HG03066 (cell line): ENCODE results near the gene DACT2.
"Not testable (repeated sequence)": the region's sequence is repeated elsewhere in the genome, so short reads cannot be mapped to it uniquely, and the experiment has no call there.

Experiments used
- ATAC-seq: cut with Tn5 transposase; IDR thresholded peaks from one replicate; pipeline ENCODE4 v1.9.1; 2021; ENCODE audit warnings: low read depth; ENCODE audit not compliant: unreplicated experiment

Gene DACT2, protein sequence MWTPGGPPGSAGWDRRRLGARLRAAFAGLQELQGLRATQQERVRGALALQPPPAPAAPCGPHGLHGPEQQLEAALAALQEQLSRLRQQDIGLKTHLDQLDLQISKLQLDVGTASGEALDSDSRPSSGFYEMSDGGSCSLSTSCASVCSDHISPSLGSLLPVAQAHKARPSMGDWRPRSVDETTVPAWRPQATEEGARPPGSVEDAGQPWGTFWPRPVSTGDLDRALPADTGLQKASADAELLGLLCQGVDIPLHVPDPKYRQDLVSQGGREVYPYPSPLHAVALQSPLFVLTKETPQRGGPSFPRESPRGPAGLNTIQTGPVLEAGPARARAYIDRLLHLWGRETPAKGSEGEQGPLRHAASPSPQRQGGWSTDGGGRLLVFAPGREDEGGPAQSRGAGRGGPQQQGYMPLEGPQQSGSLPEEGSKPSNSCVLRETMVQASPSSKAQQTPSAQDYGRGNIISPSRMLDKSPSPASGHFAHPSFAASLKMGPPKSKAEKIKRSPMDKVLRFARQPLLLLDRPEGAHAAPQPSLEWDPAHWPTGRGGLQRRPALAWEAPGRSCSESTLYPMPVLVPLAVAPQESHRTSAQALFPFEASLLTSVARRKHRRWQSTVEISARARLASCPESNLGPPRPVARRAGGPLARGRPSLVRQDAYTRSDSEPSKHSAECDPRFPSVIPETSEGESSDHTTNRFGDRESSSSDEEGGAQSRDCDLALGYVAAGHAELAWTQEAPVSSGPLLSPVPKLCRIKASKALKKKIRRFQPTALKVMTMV

GRCh38 chr6:168319279-168320111, at the start of gene DACT2:
DACT2 (minus strand) TSS chr6:168319777; CDS start chr6:168319633, 144 bp downstream.
- ATAC-seq, result no peak

GRCh38 chr6:168368936-168369335, 49.4 kb upstream of the DACT2 start:
- ATAC-seq, result no peak

- ATAC-seq, result no peak
Measured at GRCh38 chr6:168368066-168368820, 48.7 kb upstream of the DACT2 start.

DNA sequence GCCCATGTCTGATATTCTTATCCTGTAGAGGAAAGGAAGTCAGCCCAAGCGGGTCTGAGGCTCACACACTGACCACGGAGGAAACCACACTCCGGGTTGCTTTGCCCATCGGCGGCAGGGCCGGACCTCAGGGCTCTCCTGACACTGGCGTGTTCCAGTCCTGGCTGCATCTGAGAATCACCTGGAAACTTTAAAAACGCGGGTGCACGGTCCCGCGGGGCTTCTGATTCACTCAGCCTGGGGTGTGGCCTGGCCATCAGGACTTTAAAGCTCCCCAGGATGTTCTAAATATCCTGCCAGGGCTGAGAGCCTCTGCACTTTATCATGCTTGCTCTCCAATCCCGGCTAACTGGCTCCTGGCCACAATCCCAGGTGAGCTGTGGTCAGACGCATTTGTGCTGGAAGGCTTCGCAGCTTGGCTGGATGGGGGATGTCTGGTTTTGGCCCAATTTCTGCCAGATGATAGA, 47.7 kb upstream of the DACT2 start:
- no peak for ATAC-seq

DNA sequence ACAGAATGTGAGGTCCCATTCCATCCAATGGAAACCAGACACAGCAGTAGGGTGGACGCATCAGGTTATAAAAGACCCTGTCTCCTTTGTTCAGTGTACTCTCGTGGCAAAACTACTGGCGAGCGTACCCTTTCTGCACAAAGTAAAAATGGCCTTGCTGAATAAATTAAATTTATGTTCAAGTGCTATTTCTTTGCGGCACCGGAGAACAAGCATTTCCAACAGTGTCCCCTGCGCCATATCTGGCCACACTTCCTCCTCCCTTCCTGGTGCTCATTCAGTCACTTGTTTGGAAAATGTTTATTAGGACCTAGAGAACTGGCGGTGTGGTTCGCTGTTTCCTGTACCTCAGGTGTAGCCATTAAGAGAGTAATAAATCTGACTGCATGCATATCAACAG, 46.9 kb upstream of the DACT2 start:
- ATAC-seq, result no peak

DNA sequence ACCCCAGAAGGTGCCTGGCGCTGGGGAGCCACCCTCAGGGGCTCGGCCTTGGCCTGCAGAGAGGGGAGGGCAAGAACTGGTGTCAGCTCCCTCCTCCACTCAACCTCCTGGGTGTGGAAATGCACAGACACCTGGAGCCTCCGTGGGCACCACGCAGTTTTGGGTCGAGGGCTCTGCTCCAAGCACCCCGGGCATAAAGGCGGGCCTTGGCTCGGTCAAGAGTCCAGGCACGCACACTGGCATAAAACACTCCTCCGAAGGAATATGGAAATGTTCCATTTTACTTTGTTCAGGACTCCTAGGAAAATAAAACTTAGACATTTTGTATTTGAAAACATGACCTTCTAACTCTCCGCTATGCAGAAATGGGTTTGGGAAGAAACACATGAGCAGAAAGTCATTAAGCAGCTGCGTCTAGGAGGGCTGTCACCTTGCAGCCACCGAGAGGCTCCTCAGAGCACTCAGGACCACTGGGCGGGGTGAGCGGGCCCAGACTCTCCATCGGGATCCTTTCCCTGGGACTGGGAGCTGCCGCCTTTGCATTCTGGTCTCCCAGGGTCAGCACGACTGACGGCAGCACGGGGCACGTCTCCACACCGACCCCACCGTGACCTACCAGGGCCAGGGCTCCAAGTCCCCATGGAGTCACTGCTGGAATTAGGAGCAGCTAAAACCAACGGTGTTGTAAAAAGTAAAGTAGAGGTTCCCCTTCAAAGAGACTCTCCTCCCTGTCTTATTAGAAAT, 46.0 kb upstream of the DACT2 start:
- ATAC-seq, result no peak

- ATAC-seq, result no peak
Measured at GRCh38 chr6:168364793-168365421, 45.3 kb upstream of the DACT2 start.

- no peak for ATAC-seq
Measured at GRCh38 chr6:168363811-168364792, 44.5 kb upstream of the DACT2 start.

DNA sequence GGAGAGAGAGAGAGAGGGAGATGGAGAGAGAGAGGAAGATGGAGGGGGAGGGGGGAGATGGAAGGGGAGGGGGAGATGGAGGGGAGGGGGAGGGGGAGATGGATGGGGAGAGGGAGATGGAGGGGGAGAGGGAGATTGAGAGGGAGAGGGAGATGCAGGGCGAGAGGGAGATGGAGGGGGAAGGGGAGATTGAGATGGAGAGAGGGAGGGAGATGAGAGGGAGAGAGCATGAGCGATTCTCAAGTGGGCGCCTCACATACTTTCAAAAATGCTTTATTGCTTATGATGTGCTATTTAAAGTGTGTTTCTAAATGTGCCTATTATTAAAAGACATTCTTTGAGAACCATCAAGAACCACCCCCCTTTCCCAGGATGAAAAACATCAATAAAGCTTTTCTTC, 43.7 kb upstream of the DACT2 start:
- no peak for ATAC-seq

DNA sequence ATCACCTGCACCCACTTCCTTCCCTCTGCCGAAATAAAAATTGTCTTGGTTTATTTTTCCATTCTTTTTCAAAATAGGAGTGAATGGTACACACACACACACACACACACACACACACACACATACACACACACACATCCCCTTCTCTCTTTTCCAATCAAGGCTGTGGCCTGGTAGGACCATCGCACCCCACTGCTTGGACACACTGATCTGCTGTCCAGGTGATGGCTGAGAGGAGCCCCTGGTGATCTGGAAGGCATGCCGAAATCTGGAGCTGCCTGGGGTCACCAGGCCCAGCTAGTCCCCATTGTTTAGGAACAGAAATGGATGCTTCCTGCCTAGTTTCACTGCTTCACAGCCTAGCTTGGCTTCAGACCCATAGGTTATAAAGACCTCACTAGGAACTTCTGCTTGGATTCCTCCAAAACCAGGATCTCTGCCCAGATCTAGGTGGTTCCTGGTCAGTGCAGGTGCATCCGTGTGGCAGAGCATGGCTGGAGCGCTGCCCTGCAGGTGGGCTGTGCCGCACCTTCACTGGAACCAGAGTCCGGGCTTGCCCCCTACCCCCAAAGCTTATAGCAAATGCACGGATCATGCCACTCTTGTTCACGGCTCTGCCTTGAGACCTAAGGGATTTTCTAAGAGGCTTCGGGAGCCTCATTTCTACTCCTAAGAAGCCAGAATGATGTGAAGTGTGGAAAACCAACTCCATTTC, 42.9 kb upstream of the DACT2 start:
- no peak for ATAC-seq

DNA sequence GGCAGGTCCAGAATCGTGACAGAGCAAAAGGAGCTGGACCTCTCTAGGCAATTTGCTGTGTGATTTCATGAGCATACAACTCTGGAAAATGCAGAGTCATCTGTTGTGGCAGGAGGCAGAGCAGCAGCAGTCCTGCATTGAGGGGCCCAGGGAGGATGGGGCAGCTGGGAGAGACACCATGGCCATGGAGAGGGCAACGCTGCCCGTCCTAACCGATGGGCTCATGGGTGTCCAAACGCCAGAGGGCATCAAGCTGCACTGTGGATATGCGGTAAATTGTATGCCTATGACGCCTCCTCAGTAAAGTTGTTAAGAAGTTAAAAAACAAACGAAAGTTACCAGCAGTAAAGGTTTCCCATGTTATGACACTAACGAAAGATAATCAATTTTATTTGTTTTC, 42.2 kb upstream of the DACT2 start:
- no peak for ATAC-seq

DNA sequence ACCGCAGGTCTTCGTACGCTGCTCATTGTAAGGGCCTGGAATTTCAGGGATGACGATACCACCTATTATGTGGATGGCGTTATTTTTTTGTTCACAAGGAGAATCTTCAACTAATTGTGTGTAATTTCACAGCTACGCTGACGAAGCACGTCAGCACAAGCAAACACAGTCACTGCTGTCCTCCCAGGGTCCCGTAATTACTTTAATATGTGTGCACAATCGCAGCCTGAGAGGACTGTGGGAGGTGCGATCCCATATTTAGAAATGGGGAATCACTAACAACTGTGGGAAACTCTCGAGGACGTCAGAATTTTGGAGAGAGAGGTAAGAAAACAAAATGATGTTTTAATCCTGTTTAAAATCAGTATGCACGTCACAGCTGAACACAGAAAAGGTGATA, 40.2 kb upstream of the DACT2 start:
- no peak for ATAC-seq

GRCh38 chr6:168358842-168359420, 39.4 kb upstream of the DACT2 start:
- ATAC-seq, result no peak

- not testable (repeated sequence) for ATAC-seq
Measured at GRCh38 chr6:168356872-168357271, 37.3 kb upstream of the DACT2 start.

DNA sequence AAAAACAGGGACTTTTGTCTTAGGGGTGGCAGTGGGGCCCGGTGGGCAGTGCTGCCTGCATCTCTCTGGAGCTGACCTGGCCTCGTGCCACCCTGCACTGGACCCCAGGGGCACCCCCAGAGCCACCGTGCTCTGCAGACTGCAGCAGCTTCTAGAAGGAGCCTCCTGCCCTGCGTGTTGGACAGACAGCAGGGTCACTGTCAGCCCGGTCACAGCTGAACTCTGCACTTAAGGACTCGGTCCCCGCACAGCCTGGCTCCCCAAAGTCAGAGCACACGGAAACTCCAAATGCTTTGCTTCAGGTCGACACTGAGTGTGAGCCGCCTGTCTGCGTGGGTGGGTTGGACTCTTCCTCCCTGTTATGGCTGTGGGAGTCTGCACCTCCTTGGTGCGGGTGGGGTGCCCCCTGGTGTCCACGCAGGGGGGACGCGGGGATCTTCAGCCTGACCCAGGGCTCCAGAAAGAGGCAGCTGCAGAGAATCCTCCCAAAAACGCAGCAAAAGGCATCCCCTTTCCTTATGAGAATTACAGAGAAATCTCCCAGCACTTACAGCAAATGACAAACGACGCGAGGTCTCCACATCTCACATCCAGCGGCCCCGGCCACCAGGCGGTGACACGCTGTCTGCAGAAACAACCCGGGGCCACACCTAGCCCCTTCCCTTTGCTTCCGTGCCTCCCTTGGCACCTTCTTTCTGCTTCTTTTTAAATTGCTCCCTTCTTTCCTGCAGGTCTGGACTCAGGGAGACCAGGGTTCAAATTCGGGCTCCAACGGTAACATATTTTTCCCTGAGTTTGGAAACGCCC, 36.3 kb upstream of the DACT2 start:
- ATAC-seq, result no peak

GRCh38 chr6:168354338-168354737, 34.8 kb upstream of the DACT2 start:
- no peak for ATAC-seq
